GM12873 (cell line): ENCODE data around the gene NIPA2.

Experiments used
- TF ChIP-seq, protein P1 (sequence below): IDR thresholded peaks from 2 replicates; pipeline ENCODE4 v1.5.1; 2012; ENCODE audit warnings: low read depth, mild to moderate bottlenecking, moderate library complexity, low read length, control low read depth; ENCODE audit not compliant: insufficient read depth; ENCODE audit errors: missing control alignments

The NIPA2 gene

DNA sequence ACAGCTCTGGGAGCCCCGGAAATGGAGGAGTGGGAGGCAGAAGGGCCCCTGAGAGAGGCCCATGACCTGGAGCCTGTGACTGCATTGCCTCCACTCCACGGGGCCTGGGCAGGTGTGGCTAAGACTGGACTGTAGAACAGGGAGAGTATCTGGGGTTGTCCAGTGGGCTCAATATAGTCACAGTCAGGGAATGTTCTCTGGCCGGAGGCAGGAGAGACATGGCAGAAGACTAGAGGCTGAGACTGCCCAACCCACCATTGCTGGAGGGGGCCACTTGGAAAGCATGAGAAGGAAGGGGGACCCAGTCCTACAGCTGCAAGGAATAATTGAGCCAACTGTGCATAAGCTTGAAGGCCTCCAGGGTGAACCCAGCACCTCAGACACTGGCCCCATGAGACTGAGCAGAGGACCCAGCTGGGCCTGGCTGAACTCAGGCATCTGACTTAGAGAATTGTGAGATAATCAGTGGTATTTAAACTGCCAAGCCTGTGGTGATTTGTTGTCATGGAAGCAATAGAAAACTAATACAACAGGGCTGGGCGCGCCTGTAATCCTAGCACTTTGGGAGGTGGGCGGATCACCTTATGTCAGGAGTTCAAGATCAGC lies 33.1 kb downstream of the NIPA2 start:
- TF ChIP-seq, protein P1, sequence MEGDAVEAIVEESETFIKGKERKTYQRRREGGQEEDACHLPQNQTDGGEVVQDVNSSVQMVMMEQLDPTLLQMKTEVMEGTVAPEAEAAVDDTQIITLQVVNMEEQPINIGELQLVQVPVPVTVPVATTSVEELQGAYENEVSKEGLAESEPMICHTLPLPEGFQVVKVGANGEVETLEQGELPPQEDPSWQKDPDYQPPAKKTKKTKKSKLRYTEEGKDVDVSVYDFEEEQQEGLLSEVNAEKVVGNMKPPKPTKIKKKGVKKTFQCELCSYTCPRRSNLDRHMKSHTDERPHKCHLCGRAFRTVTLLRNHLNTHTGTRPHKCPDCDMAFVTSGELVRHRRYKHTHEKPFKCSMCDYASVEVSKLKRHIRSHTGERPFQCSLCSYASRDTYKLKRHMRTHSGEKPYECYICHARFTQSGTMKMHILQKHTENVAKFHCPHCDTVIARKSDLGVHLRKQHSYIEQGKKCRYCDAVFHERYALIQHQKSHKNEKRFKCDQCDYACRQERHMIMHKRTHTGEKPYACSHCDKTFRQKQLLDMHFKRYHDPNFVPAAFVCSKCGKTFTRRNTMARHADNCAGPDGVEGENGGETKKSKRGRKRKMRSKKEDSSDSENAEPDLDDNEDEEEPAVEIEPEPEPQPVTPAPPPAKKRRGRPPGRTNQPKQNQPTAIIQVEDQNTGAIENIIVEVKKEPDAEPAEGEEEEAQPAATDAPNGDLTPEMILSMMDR: no peak

DNA sequence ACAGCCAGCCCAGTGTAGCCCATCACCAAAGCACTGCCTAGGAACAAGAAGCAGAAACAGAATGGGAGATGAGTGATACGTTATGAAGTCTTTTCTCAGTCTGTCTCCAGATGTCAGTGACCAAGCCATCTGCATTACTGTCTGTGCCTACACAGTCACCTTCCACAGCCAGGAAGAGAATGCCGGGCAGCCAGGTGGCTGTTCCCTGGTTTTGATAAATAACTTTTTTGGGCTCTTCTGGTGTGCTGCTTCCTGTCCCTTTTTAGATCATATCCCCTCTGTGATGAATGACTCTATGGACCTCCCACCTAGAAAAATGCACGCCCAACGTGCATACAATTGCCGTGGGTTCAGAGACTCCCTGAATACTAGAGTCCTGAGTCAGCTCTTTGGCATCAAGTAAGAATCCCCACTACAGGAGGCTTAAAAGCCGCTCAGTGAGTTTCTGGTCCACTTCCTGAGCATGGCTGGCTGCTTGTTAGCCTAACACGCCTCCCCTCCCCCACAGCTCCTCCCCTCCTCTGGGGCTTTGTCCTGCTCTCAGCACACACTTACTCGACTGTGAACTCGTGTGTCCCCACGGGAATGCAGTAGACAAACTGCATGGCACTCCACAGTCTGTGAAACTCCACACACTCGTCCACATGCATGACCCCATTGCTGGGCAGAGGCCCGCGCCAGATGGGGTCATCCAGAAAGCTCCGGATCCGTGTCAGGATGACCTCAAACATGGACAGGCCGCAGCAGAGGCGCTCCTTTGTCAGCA lies 34.7 kb downstream of the NIPA2 start:
- TF ChIP-seq, protein P1: no peak

DNA sequence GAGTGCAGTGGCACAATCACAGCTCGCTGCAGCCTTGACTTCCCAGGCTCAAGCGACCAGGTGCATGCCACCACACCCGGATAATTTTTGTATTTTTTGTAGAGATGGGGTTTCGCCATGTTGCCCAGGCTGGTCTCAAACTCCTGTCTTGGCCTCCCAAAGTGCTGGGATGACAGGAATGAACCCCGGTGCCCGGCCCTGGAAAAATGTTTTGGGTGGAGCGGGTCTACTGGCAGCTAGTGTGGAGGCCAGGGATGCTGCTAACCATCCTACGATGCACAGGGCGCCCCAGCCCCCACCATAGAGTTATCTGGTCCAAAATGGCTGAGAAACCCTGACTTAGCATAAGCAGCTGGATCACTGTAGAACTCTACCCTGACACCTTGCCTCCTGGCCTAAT lies 35.4 kb downstream of the NIPA2 start:
- TF ChIP-seq, protein P1: no peak

DNA sequence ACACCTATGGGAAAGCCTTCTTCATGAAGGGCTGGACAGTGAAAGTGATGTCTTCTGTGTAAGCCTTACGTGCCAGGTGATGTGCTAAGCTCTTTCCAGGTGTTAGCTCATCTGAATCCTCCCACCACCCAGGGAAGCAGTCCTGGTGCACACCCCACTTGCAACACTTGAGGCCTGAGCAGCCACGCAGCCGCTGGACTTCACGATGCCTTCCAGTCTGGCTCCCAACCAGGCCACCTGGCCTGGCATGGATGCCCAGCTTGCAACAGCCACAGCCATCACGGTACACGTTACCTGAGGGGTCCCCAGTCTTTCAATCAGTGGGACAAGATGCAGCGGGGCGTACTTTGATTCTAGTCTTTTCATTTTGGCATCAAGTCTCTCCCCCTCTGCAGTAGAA lies 35.8 kb downstream of the NIPA2 start:
- TF ChIP-seq, protein P1: no peak

DNA sequence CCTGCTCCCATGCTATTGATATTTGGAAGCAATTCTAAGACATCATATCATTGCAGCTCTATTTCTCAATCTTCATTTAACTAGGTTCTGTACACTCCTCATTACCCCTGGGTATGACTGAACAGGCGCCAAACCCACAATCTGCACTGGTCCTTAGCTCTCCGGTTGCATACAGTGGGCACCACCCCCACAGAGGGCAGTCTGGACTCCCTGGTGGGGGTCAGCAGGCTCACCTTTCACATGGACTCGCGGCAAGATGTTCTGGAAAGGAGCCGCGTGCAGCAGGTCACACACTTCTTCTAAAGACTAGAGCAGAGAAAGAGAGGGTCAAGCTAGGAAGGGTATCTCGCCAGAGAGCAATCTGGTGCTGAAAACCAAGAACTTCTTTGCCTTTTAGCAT lies 36.5 kb downstream of the NIPA2 start:
- TF ChIP-seq, protein P1: no peak

DNA sequence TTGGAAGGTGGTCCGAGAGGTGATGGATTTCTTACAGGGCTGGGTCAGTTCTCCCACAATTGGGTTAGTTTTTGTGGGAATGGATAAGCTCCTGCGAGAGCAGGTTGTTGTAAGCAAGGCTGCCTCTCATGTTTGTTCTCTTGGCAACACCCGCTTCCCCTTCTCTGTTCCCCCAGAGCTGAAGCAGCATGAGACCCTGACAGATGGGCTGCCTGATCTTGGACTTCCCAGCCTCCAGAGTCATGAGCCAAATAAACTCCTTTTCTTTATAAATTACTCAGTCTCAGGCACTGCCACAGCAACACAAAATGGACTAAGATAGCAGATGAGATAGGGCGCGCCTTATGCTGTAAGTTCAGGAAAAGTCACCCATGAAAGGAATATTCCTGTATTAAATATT lies 38.7 kb downstream of the NIPA2 start:
- TF ChIP-seq, protein P1: no peak

DNA sequence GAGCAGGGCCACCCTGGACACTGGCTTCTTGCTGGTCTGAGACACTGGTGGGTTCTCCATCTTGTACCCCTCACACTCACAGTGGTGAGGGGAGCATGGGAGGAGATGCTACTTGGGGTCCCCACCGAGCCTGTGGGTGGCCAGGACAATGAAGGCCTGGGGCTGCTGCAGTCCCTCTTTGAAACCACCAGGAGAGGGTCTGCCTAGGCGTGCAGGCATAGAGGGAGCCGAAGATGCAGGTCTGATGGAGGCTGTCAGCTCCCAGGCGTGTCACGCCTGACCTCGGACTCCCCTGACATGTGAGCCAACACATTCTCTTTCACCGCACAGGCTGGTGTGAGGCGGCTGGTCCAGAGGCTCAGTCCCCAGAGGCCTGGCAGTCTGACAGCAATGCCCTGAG lies 39.1 kb downstream of the NIPA2 start:
- TF ChIP-seq, protein P1: no peak
